Activated CD4-positive, alpha-beta memory T cell treated with anti-CD3 and anti-CD28 coated beads, Interleukin-2, amount 10 ng/mL, durations not matched to agents 7 days and 5 days (primary cell): ENCODE data around the gene CEP85L. TPM values are rescaled to one million over a fixed set of nuclear protein-coding genes. Genes with fewer than 3 reads are reported as not detected.

ENCODE experiments used
- CTCF ChIA-PET: fragments of 350-600 bp; sonication (Branson Sonifier 250); formaldehyde crosslinking; loops from one replicate; lab custom pipeline; 2021; ENCODE audit warnings: antibody characterized with exemption, inconsistent platforms; lab: Charles Lee
- POLR2A ChIA-PET: fragments of 350-600 bp; sonication (Branson Sonifier 250); formaldehyde crosslinking; loops from one replicate; lab custom pipeline; 2021; ENCODE audit warnings: antibody characterized with exemption; lab: Charles Lee
- DNase-seq: peaks from one replicate; pipeline ENCODE4 v3.0.0-alpha.2; 2020
- H3K27ac Mint-ChIP-seq: one replicate; pipeline ENCODE4 v1.8.0; 2021; ENCODE audit warnings: mild to moderate bottlenecking, mixed read lengths
- H3K27me3 Mint-ChIP-seq: one replicate; pipeline ENCODE4 v1.8.0; 2021; ENCODE audit warnings: mixed read lengths
- H3K36me3 Mint-ChIP-seq: one replicate; pipeline ENCODE4 v1.8.0; 2021; ENCODE audit warnings: low read depth, mixed read lengths
- H3K4me1 Mint-ChIP-seq: one replicate; pipeline ENCODE4 v1.8.0; 2021; ENCODE audit warnings: mixed read lengths
- H3K4me3 Mint-ChIP-seq: one replicate; pipeline ENCODE4 v1.8.0; 2021; ENCODE audit warnings: mild to moderate bottlenecking, mixed read lengths
- H3K9me3 Mint-ChIP-seq: one replicate; pipeline ENCODE4 v1.8.0; 2021; ENCODE audit warnings: mixed read lengths
- total RNA-seq, 2 experiments: library from RNA; stranded (reverse); gene quantifications; one replicate each; pipeline ENCODE4 v1.2.3, GENCODE V29; 2021

Gene CEP85L
- total RNA-seq, 2 experiments from 2014 or later, result 36.2 to 38.0 TPM

- ChIA-PET POLR2A (interaction anchor here (0.9 to 3.2 kb wide), 10 partner anchors 13 to 458 kb away, joined by 3 to 52 read pairs (median 5); partner anchors contain the start of gene ASF1A), CTCF (interaction anchor here (1.1 to 1.3 kb wide), 4 partner anchors 18 to 148 kb away, joined by 3 to 9 read pairs (median 4); no protein-coding TSS in a partner anchor)
- H3K4me1 Mint-ChIP-seq, result peaks cover 35% of the 10 kb centered on the region
- peak overlapping the region; percentile 80 for H3K4me3 Mint-ChIP-seq
- DNase-seq, result no peak
- peaks cover 12% of the 10 kb centered on the region for H3K36me3 Mint-ChIP-seq
- no peaks in the 10 kb centered on the region for H3K9me3 Mint-ChIP-seq
- peak overlapping the region; percentile 62 for H3K27ac Mint-ChIP-seq
- H3K27me3 Mint-ChIP-seq, result no peaks in the 10 kb centered on the region
These were observed 742 bp upstream of the CEP85L start for GRCh38 chr6:118652051-118652615.

DNA sequence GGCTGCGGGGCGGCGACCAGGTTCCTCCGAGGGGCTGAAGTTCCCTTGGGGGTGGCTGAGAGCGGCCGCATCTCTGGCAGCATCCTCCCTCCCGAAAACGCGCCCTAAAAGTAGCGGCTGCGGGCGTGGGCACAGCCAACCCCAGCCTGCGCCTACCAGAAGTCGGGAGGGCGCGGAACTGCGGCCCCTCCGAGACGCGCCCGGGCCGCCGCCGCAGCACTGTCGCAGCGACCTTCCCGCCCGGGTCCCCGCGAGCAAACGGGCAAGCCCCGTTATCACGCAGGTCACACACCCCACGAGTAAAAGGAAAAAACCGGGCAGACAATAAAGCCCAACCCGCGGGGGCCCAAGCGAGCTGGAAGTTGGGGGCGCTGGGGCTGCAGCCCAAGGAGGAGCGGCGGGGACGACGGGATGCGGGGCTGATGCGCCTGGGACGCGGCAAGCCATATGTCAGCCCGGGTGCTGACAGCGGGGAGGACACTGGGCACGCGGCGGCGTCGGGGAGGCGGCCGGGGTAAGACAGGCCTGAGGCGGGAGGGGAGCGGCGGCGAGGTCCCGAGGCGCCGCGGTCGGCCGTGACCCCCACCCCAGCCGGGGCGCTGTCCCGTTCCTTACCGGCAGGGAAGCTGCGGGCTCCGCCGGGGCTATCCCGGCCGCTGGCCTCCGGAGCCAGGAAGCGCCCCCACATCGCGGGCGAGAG, 659 bp downstream of the CEP85L start:
- Mint-ChIP-seq H3K9me3 (no peaks in the 10 kb centered on the region), H3K27ac (peak overlapping the region; percentile 75), H3K4me3 (peak overlapping the region; percentile 82), H3K4me1 (peaks cover 27% of the 10 kb centered on the region), H3K36me3 (peaks cover 13% of the 10 kb centered on the region), H3K27me3 (no peaks in the 10 kb centered on the region)
- POLR2A ChIA-PET, result interaction anchor here (0.6 to 3.2 kb wide), 17 partner anchors 10 to 460 kb away, joined by 3 to 52 read pairs (median 4); partner anchors contain the start of genes ASF1A, FAM184A and MCM9
- DNase-seq, result peak; percentile 44
- CTCF ChIA-PET, result interaction anchor here (1.0 to 1.3 kb wide), 7 partner anchors 16 to 245 kb away, joined by 3 to 9 read pairs (median 4); no protein-coding TSS in a partner anchor

DNA sequence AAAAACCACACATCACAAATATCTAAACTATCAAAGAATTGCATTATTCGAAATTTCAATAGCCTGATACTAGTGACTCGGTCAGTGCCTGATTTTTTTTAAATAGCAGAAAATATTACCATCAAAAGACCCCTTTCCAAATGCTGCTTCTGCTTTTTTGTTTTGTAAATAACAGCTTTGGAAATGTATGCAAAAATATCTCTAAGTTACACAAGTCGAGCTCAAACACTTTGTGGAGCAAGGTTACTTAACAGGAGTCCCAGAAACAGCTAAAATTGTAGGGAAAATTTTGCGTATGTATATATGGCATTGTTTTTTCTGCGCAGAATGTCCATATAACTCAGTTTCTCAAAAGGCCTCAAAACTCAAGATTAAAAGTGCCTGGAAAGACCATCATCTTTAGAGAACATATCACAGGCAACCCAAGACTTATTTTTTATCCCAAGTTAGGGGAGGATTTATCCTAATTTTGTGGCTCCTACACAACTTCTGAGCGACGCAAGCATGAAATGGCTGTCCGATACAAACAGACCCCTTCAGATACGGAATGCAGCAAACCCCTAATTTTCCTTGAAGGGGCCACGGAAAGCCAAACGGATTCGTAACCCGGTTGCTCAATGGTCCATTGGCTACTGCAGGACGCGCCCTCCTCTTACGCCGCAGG, 1.3 kb downstream of the CEP85L start:
- ChIA-PET POLR2A (interaction anchor here (1.1 to 3.2 kb wide), 9 partner anchors 9 to 245 kb away, joined by 3 to 52 read pairs (median 3); partner anchors contain the start of gene ASF1A), CTCF (interaction anchor here (1.7 kb wide), 1 partner anchor 147 kb away, joined by 5 read pairs; no protein-coding TSS in a partner anchor)
- DNase-seq, result no peak
- H3K36me3 Mint-ChIP-seq, result peaks cover 10% of the 10 kb centered on the region
- peaks cover 28% of the 10 kb centered on the region for H3K4me1 Mint-ChIP-seq
- peak overlapping the region; percentile 75 for H3K27ac Mint-ChIP-seq
- H3K9me3 Mint-ChIP-seq, result no peaks in the 10 kb centered on the region
- H3K27me3 Mint-ChIP-seq, result no peaks in the 10 kb centered on the region
- H3K4me3 Mint-ChIP-seq, result peak overlapping the region; percentile 82

GRCh38 chr6:118648866-118649554, 2.4 kb downstream of the CEP85L start:
- no peak for DNase-seq
- POLR2A ChIA-PET, result interaction anchor here (1.2 to 3.2 kb wide), 2 partner anchors 17 to 60 kb away, joined by 3 to 52 read pairs; no protein-coding TSS in a partner anchor
- peaks cover 18% of the 10 kb centered on the region for H3K36me3 Mint-ChIP-seq
- CTCF ChIA-PET, result interaction anchor here (1.7 kb wide), 1 partner anchor 148 kb away, joined by 5 read pairs; no protein-coding TSS in a partner anchor
- H3K4me1 Mint-ChIP-seq, result peaks cover 37% of the 10 kb centered on the region
- H3K27ac Mint-ChIP-seq, result no peak overlapping the region
- no peaks in the 10 kb centered on the region for H3K27me3 Mint-ChIP-seq
- peak overlapping the region; percentile 82 for H3K4me3 Mint-ChIP-seq
- H3K9me3 Mint-ChIP-seq, result no peaks in the 10 kb centered on the region

DNA sequence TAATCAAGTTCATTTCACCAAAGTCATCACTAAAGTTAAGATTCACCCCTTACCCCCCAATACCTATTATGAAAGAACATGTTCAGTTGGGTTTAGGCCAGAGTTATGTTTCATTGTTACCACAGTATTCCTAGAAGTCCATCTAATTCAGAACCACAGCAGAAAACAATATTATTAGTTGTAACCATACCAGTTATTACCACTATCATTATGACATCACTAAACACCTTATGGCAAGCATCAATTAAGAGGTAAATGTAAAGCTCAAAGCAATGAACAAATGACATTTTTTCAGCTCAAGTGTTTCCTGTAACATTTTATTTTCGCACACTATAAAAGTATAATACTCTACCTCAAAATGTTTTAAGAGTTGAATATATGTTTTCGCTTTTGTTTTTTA, 4.4 kb downstream of the CEP85L start:
- Mint-ChIP-seq H3K4me3 (no peak overlapping the region), H3K27ac (no peak overlapping the region), H3K27me3 (no peaks in the 10 kb centered on the region), H3K36me3 (peaks cover 18% of the 10 kb centered on the region), H3K9me3 (no peaks in the 10 kb centered on the region), H3K4me1 (peaks cover 33% of the 10 kb centered on the region)
- ChIA-PET CTCF (no interaction called here), POLR2A (interaction anchor here (0.9 kb wide), 1 partner anchor 63 kb away, joined by 3 read pairs; no protein-coding TSS in a partner anchor)
- DNase-seq, result no peak

DNA sequence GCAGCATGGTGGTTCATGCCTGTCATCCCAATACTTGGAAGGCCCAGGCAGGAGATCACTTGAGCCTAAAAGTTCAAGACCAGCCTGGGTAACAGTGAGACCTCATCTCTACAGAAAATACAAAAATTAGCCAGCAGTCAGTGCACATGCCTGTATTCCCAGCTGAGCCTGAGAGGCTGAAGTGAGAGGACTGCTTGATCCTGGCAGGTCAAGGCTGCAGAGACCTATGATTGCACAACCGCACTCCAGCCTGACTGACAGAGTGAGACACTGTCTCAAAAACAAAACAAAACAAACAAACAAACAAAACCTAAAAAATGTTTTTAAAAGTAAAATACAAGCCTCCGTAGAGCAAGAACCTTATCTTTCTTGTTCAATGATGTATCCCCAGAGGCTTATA, 6.0 kb downstream of the CEP85L start:
- Mint-ChIP-seq H3K4me3 (no peak overlapping the region), H3K9me3 (no peaks in the 10 kb centered on the region), H3K36me3 (peaks cover 16% of the 10 kb centered on the region), H3K27ac (no peak overlapping the region), H3K27me3 (no peaks in the 10 kb centered on the region), H3K4me1 (peaks cover 32% of the 10 kb centered on the region)
- CTCF ChIA-PET, result no interaction called here
- POLR2A ChIA-PET, result no interaction called here
- no peak for DNase-seq

DNA sequence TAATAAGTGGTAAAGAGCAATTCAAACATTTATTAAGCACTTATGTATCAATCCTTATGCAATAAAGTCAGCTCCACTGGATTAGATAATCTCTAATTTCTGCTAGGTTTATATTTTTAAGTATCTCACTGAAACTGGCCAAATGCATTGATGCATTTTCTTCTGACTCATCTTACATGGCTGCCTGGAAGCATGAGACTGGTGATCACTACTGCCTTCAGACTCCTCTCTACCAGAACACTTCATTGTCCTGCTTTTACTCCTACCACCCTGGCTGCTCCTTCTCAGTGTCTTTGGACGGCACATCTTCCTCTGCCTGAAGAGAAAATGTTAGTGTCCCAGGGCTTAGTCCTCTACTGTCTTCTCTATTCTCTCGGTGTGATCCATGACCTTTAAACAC, 7.4 kb downstream of the CEP85L start:
- H3K4me3 Mint-ChIP-seq, result no peak overlapping the region
- peaks cover 32% of the 10 kb centered on the region for H3K4me1 Mint-ChIP-seq
- CTCF ChIA-PET, result no interaction called here
- H3K27me3 Mint-ChIP-seq, result no peaks in the 10 kb centered on the region
- DNase-seq, result no peak
- H3K27ac Mint-ChIP-seq, result no peak overlapping the region
- H3K9me3 Mint-ChIP-seq, result no peaks in the 10 kb centered on the region
- POLR2A ChIA-PET, result no interaction called here
- H3K36me3 Mint-ChIP-seq, result peaks cover 16% of the 10 kb centered on the region

DNA sequence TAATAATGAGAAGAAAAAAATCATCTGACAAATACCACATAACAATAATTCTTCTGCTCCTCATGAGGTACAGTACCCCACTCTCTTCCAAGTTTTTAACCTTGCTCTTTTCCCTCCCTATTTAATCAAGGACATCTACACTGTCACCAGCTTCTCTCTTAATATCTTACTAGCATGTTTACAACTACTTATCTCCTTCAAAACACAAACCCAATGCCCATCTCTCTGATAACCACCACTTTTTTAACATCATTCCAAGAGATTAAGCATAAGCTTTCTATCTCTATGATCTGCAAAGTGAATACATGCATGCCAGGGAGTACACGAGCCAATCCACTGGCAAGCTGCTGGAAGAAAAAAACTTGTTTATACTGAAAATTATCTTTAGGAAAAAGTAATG, 10.3 kb downstream of the CEP85L start:
- no peak for DNase-seq
- Mint-ChIP-seq H3K4me1 (peaks cover 31% of the 10 kb centered on the region), H3K27ac (no peak overlapping the region), H3K27me3 (no peaks in the 10 kb centered on the region), H3K36me3 (peaks cover 18% of the 10 kb centered on the region), H3K9me3 (no peaks in the 10 kb centered on the region), H3K4me3 (no peak overlapping the region)
- ChIA-PET CTCF (no interaction called here), POLR2A (interaction anchor here (0.9 kb wide), 1 partner anchor 10 kb away, joined by 3 read pairs; the partner anchor contains the start of gene CEP85L)

DNA sequence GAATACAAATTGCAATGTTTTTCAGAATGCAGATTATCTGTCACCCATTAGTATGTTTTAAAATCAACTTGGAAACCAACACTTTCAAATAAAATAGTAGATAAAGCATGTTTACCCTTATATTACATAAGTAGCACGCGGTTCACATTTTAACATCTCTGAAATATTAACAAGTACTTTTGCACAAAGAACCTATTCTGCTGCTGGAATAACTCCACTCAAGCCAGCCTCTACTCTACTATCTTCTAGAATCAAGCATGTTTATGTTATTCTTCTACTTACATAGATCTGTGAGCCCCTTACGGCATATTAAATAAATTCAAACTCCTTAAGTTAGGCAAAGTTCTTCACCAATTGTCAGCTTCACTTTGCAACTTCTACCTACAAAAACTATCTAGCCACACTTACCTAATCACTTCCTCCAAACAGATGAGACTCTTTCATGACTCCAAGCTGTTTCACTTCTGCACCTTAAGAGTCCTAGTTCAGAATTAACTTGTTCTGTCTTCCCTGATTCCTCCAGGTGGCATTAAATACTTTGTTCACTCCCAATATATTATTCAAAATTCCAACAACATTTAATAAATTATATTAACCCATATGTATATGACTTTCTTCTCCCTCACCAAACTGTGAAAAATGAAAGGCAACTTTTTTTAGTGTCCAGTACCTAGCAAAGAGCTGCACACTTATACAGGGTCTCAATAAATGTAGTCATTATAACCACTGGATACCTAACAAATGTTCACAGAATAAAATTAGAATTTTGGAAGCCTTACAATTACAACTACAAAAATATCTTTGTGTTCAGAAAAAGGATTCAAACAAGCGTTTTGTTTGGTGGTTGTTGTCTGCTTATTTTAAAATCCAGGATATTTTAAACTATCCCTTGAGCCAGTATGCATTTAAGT, 12.1 kb downstream of the CEP85L start:
- Mint-ChIP-seq H3K36me3 (peaks cover 15% of the 10 kb centered on the region), H3K4me1 (peaks cover 23% of the 10 kb centered on the region), H3K9me3 (no peaks in the 10 kb centered on the region), H3K4me3 (no peak overlapping the region), H3K27me3 (no peaks in the 10 kb centered on the region), H3K27ac (no peak overlapping the region)
- ChIA-PET CTCF (interaction anchor here (0.6 to 1.6 kb wide), 2 partner anchors 12 to 95 kb away, joined by 3 read pairs; no protein-coding TSS in a partner anchor), POLR2A (no interaction called here)
- no peak for DNase-seq

- POLR2A ChIA-PET, result no interaction called here
- Mint-ChIP-seq H3K27me3 (no peaks in the 10 kb centered on the region), H3K36me3 (peaks cover 13% of the 10 kb centered on the region), H3K4me1 (peaks cover 20% of the 10 kb centered on the region), H3K27ac (no peak overlapping the region), H3K4me3 (no peak overlapping the region), H3K9me3 (no peaks in the 10 kb centered on the region)
- DNase-seq, result no peak
- CTCF ChIA-PET, result interaction anchor here (1.6 kb wide), 1 partner anchor 96 kb away, joined by 3 read pairs; no protein-coding TSS in a partner anchor
These were observed 13.1 kb downstream of the CEP85L start for GRCh38 chr6:118638288-118638687.

DNA sequence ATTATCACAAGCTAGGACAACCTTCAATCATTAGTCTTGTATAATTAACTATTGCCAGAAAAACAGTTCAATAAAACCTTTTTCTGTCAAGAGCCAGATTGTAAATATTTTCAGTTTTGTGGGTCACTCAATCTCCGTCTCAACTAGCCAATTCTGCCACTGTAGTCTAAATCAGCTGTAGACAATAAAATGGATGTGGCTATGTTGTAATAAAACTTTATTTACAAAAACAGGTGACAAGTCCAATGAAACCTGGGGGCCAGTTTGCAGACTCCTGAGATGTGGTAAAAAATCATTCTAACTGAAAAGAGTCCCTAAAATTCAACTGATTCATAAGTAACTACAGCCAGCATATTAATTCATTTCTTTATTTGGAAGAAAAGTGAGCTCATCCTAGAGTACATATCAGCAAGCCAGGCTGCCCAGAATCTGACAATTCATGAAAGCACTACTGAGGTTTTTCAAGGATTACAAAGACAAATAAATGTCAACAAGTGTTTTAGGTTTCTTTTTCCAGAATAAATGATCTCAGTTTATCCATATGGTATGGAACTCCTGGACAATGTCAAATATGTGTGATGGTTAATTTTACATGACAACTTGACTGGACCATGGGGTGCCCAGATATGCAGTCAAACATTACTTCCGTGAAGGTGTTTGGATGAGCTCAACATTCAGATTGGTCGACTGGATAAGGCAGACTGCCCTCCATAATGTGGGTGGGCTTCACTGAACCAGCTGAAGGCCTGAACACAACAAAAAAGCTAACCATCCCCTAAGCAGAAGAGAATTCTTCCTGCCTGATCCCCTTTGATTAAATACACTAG, 15.3 kb downstream of the CEP85L start:
- no peaks in the 10 kb centered on the region for H3K27me3 Mint-ChIP-seq
- DNase-seq, result no peak
- peaks cover 26% of the 10 kb centered on the region for H3K36me3 Mint-ChIP-seq
- no peak overlapping the region for H3K27ac Mint-ChIP-seq
- peaks cover 25% of the 10 kb centered on the region for H3K4me1 Mint-ChIP-seq
- CTCF ChIA-PET, result interaction anchor here (0.9 kb wide), 1 partner anchor 19 kb away, joined by 3 read pairs; no protein-coding TSS in a partner anchor
- H3K9me3 Mint-ChIP-seq, result no peaks in the 10 kb centered on the region
- H3K4me3 Mint-ChIP-seq, result no peak overlapping the region
- POLR2A ChIA-PET, result interaction anchor here (1.2 to 1.5 kb wide), 2 partner anchors 15 to 73 kb away, joined by 4 to 5 read pairs; partner anchors contain the start of gene CEP85L
